SK-N-SH treated with all-trans-retinoic acid at 6 μM for 48 hours (cell line): ENCODE results near the gene C17orf50.

Source experiments
- ATAC-seq: fragments of 200-7000 bp; cut with Tn5 transposase; 3 replicates; pipeline ENCODE4 v1.9.1; 2020; ENCODE audit warnings: mild to moderate bottlenecking, moderate library complexity
- ARNTL ChIP-seq: fragments of 450-650 bp; formaldehyde crosslinking; IDR thresholded peaks from 2 replicates; pipeline ENCODE4 v1.5.0; 2020; ENCODE audit warnings: low read depth, mild to moderate bottlenecking, moderate library complexity, borderline replicate concordance
- BACH2 ChIP-seq: fragments of 250-450 bp; sonication (Bioruptor Pico); IDR thresholded peaks from 2 replicates; pipeline ENCODE4 v1.9.0; 2021; ENCODE audit warnings: mild to moderate bottlenecking, borderline replicate concordance
- CSDC2 ChIP-seq: fragments of 250-450 bp; sonication (Bioruptor Pico); IDR thresholded peaks from 2 replicates; pipeline ENCODE4 v1.5.0; 2020; ENCODE audit warnings: mild to moderate bottlenecking, moderate library complexity
- GLIS3 ChIP-seq: fragments of 250-450 bp; sonication (Bioruptor Pico); IDR thresholded peaks from 2 replicates; pipeline ENCODE4 v1.5.0; 2020; ENCODE audit warnings: mild to moderate bottlenecking, moderate library complexity
- OSR1 ChIP-seq: fragments of 250-450 bp; sonication (Bioruptor Pico); IDR thresholded peaks from 2 replicates; pipeline ENCODE4 v1.8.0; 2022; ENCODE audit warnings: moderate library complexity, mild to moderate bottlenecking, inconsistent platforms
- PPARA ChIP-seq: fragments of 250-450 bp; sonication (Bioruptor Pico); IDR thresholded peaks from 2 replicates; pipeline ENCODE4 v1.5.0; 2020; ENCODE audit warnings: mild to moderate bottlenecking, borderline replicate concordance
- TCF4 ChIP-seq: fragments of 250-450 bp; sonication (Bioruptor Pico); IDR thresholded peaks from 2 replicates; pipeline ENCODE4 v1.8.0; 2021; ENCODE audit warnings: mild to moderate bottlenecking, moderate library complexity, borderline replicate concordance
- TOX ChIP-seq: fragments of 250-450 bp; sonication (Bioruptor Pico); IDR thresholded peaks from 2 replicates; pipeline ENCODE4 v1.8.0; 2021; ENCODE audit warnings: mild to moderate bottlenecking, moderate library complexity, borderline replicate concordance
- ZFP3 ChIP-seq: fragments of 250-450 bp; sonication (Bioruptor Pico); IDR thresholded peaks from 2 replicates; pipeline ENCODE4 v1.5.0; 2020; ENCODE audit warnings: mild to moderate bottlenecking, moderate library complexity
- ZFP30 ChIP-seq: fragments of 450-650 bp; formaldehyde crosslinking; IDR thresholded peaks from 2 replicates; pipeline ENCODE4 v1.5.0; 2022; ENCODE audit warnings: mild to moderate bottlenecking, moderate library complexity
- ZNF565 ChIP-seq: fragments of 450-650 bp; formaldehyde crosslinking; conservative IDR thresholded peaks from 2 replicates; pipeline ENCODE4 v1.5.0; 2020; ENCODE audit warnings: low read depth, mild to moderate bottlenecking, moderate library complexity
- TF ChIP-seq, protein P1 (sequence below): fragments of 250-450 bp; sonication (Bioruptor Pico); IDR thresholded peaks from 2 replicates; pipeline ENCODE4 v1.5.1; 2020; ENCODE audit warnings: low read depth, mild to moderate bottlenecking, moderate library complexity
- TF ChIP-seq, protein P2 (sequence below): fragments of 250-450 bp; sonication (Bioruptor Pico); IDR thresholded peaks from 2 replicates; pipeline ENCODE4 v1.5.0; 2020; ENCODE audit warnings: mild to moderate bottlenecking, moderate library complexity
- TF ChIP-seq, protein P3 (sequence below): fragments of 250-450 bp; sonication (Bioruptor Pico); IDR thresholded peaks from 2 replicates; pipeline ENCODE4 v1.8.0; 2021; ENCODE audit warnings: low read depth, mild to moderate bottlenecking, moderate library complexity, borderline replicate concordance

C17orf50 gene

DNA sequence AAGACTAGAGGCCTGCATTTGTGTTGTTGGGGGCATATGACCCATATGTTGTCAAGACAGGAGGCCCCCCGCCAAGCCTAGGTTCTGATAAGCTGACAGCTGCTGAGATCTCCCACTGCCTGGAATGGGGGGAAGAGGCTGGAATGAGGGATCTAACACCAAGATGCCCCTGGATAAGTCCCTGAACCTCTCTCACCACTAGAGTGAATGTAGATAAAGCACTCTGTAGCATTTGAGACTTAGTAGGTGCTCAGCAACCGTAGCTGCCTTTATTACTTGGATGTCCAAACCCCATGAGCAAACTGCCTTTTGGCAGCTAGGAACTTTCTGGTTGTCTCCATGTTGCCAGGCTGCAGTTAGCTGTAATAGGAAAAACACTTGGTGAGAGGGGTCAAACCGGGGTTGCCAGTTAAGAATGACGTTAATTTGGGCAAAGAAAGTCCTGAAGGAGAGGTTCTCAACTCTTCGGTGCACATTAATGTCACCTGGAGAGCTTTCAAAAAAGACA, 33.7 kb upstream of the C17orf50 start:
- TF ChIP-seq TCF4 (no peak), CSDC2 (CRISPR knock-in tag) (0 out of 2 replicates have a peak, but pooled peaks have one; percentile 3)
- no peak for ATAC-seq

DNA sequence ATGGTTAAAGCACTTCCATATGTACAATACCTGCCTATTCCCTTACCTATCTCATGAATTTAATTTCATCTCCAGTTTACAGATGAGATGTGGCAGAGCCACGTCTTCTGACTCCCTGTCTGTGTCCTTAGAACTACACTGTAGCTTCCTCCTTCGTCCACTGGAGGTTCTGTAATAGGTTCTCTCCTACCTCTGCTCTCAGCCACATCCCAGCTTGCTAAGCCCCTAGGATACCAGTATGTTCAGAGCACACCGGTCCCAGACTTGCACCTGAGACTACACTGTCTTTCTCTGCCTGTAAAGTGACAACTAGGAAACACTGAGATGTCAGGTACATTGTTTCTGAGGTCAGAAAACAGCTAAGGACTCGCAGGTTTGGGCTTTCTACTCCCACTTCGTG, 33.1 kb upstream of the C17orf50 start:
- no peak for ATAC-seq
- TF ChIP-seq ARNTL (CRISPR knock-in tag) (no peak), ZNF565 (CRISPR knock-in tag) (no peak), PPARA (no peak), ZFP30 (CRISPR knock-in tag) (no peak), TOX (CRISPR knock-in tag) (no peak), BACH2 (CRISPR knock-in tag) (no peak)
- TF ChIP-seq, protein P1, sequence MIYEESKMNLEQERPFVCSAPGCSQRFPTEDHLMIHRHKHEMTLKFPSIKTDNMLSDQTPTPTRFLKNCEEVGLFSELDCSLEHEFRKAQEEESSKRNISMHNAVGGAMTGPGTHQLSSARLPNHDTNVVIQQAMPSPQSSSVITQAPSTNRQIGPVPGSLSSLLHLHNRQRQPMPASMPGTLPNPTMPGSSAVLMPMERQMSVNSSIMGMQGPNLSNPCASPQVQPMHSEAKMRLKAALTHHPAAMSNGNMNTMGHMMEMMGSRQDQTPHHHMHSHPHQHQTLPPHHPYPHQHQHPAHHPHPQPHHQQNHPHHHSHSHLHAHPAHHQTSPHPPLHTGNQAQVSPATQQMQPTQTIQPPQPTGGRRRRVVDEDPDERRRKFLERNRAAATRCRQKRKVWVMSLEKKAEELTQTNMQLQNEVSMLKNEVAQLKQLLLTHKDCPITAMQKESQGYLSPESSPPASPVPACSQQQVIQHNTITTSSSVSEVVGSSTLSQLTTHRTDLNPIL (CRISPR knock-in tag): no peak
- TF ChIP-seq, protein P2, sequence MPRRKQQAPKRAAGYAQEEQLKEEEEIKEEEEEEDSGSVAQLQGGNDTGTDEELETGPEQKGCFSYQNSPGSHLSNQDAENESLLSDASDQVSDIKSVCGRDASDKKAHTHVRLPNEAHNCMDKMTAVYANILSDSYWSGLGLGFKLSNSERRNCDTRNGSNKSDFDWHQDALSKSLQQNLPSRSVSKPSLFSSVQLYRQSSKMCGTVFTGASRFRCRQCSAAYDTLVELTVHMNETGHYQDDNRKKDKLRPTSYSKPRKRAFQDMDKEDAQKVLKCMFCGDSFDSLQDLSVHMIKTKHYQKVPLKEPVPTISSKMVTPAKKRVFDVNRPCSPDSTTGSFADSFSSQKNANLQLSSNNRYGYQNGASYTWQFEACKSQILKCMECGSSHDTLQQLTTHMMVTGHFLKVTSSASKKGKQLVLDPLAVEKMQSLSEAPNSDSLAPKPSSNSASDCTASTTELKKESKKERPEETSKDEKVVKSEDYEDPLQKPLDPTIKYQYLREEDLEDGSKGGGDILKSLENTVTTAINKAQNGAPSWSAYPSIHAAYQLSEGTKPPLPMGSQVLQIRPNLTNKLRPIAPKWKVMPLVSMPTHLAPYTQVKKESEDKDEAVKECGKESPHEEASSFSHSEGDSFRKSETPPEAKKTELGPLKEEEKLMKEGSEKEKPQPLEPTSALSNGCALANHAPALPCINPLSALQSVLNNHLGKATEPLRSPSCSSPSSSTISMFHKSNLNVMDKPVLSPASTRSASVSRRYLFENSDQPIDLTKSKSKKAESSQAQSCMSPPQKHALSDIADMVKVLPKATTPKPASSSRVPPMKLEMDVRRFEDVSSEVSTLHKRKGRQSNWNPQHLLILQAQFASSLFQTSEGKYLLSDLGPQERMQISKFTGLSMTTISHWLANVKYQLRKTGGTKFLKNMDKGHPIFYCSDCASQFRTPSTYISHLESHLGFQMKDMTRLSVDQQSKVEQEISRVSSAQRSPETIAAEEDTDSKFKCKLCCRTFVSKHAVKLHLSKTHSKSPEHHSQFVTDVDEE (CRISPR knock-in tag): no peak

DNA sequence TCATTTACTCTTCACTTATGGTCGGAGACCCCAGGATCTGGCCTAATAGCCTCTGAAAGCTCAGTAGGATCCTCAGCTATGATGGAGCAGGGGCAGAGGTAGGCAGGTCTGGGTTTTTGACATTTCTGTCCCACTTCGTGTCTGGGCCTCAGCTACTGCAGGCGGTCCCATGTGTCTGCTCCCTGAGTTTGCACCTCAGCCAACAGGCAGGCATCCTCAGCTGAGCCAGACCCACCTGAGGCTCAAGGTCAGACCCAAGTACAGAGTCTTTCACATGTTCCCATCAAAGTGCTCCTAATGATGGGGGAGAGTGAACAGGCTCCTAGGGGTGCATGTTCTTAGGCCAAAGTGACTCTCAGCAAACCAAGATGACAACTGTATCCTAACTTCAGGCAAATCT, 32.1 kb upstream of the C17orf50 start:
- no peak for ATAC-seq
- TF ChIP-seq, protein P3, sequence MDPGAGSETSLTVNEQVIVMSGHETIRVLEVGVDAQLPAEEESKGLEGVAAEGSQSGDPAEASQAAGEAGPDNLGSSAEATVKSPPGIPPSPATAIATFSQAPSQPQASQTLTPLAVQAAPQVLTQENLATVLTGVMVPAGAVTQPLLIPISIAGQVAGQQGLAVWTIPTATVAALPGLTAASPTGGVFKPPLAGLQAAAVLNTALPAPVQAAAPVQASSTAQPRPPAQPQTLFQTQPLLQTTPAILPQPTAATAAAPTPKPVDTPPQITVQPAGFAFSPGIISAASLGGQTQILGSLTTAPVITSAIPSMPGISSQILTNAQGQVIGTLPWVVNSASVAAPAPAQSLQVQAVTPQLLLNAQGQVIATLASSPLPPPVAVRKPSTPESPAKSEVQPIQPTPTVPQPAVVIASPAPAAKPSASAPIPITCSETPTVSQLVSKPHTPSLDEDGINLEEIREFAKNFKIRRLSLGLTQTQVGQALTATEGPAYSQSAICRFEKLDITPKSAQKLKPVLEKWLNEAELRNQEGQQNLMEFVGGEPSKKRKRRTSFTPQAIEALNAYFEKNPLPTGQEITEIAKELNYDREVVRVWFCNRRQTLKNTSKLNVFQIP (CRISPR knock-in tag): no peak
- TF ChIP-seq CSDC2 (CRISPR knock-in tag) (no peak), GLIS3 (CRISPR knock-in tag) (no peak), BACH2 (CRISPR knock-in tag) (no peak)
- TF ChIP-seq, protein P2 (CRISPR knock-in tag): no peak

DNA sequence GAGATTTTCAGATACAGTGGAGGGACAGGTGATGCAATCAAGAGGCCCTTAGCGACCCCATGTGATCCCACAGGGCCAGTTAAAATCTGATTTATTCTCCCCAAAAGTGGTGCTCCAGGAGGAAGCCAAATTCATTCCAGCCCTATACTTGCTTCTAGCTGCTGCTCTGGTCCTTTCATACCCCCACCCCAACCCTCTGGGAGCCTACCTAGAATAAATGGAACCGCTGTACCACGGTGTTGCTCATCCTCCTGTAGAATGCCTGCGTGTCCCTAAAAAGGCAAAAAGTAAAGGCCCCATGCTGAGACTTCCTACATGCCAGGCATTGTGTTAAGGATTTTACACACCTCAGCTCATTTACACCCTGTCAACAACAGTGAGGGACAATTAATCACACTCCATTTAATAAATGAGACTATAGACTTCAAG, 31.3 kb upstream of the C17orf50 start:
- no peak for ATAC-seq
- TF ChIP-seq ZFP3 (CRISPR knock-in tag) (no peak), ZFP30 (CRISPR knock-in tag) (no peak), OSR1 (no peak)
- TF ChIP-seq, protein P3 (CRISPR knock-in tag): no peak
- TF ChIP-seq, all 23 proteins: peak for 0
